Stimulated activated naive CD4-positive, alpha-beta T cell treated with Interleukin-2 at 50 U/mL for 16 hours (primary cell): ENCODE results near the gene SRPK3.

ENCODE experiments used
- DNase-seq: peaks from one replicate; lab custom pipeline; 2025; lab: John Stamatoyannopoulos, UW

SRPK3 gene

DNA sequence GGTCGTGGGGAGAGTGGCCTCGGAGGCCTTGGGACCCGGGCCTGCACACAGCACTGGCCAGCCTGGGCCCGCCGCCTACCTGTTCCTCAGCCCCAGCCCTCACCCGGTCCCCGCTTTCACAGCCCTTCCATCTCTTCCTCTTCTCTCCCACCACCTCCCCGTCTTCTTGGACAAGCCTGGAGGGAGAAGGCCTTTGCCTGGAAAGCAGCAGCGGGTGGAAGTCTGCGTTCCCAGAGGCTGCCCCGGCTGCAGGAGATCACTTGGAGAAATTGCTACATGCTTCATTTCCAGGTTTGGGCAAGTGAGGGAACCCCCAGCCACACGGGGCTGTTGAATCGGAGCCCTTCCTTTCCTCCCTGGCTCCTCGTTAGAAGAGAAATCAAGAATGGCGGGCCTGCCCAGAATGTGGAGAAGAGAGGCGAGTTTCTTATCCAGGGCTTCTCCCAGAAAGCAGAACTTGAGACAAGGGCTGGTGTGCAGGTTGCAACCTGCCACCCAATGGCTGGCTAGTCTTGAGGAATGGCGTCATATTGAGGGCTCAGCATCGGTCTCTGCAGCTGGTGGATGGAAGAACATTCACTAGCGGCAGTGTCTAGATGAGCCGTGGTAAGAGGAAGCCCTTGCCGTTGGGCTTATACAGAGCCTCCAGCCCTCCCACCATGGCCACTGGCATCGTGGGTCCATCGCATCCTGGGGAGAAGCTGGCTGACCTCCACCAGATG, 50.7 kb downstream of the SRPK3 start:
- no peak for DNase-seq

DNA sequence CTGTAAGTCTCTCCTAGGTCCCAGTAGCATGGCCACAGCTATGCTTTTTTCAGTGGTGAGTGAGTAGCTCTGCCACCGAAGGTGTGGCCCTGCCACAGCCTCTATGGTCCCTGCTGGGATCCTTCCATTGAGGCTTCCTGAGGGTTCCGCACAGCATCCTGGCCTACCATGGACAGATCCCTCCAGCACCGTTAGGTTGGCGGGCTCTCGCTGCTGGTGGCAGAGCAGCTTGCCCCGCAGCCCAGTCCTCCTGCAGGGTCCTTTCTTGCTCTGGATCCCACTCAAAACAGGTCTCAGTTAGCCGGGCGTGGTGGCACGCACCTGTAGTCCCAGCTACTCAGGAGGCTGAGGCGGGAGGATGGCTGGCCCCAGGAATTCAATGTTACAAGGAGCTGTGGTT, 51.9 kb downstream of the SRPK3 start:
- DNase-seq, result no peak
